Vagina (tissue), 2 donors: Measurements from ENCODE around the gene GDAP2.

ENCODE experiments used
- POLR2A ChIP-seq, 2 donors: fragments of 450-650 bp; IDR thresholded peaks; one replicate each; pipeline ENCODE4 v1.6.1; 2017; ENCODE audit warnings: antibody characterized with exemption in 2 of 2, mild to moderate bottlenecking in 2 of 2, moderate library complexity in 2 of 2
- TF ChIP-seq, protein P1 (sequence below), 3 experiments: fragments of 450-650 bp in 2 of 3; fragments of 200-600 bp in 1 of 3; sonication (generic) in 1 of 3; IDR thresholded peaks; one replicate each; pipeline ENCODE4 v1.5.1; 2017 to 2019; ENCODE audit warnings: antibody characterized with exemption in 3 of 3, mild to moderate bottlenecking in 2 of 3, moderate library complexity in 2 of 3

DNA sequence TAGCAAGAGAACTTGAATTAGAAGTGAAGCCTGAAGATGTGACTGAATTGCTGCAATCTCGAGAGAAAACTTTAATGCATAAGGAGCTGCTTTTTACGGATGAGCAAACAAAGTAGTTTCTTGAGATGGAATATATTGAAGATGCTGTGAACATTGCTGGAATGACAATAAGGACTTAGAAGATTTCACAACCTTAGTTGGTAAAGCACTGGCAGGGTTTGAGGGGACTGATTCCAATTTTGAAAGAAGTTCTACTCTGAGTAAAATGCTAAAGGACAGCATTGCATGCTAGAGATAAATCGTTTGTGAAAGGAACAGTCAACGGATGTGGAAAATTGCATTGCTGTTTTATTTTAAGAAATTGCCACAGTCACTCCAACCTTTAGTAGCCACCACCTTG lies 69.5 kb downstream of the GDAP2 start:
- TF ChIP-seq, protein P1, sequence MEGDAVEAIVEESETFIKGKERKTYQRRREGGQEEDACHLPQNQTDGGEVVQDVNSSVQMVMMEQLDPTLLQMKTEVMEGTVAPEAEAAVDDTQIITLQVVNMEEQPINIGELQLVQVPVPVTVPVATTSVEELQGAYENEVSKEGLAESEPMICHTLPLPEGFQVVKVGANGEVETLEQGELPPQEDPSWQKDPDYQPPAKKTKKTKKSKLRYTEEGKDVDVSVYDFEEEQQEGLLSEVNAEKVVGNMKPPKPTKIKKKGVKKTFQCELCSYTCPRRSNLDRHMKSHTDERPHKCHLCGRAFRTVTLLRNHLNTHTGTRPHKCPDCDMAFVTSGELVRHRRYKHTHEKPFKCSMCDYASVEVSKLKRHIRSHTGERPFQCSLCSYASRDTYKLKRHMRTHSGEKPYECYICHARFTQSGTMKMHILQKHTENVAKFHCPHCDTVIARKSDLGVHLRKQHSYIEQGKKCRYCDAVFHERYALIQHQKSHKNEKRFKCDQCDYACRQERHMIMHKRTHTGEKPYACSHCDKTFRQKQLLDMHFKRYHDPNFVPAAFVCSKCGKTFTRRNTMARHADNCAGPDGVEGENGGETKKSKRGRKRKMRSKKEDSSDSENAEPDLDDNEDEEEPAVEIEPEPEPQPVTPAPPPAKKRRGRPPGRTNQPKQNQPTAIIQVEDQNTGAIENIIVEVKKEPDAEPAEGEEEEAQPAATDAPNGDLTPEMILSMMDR (IDR thresholded peaks at IDR 0.05) = no peak
- no peak for TF ChIP-seq POLR2A (IDR thresholded peaks at IDR 0.05)
